Neuronal stem cell (in vitro differentiated cells): Measurements from ENCODE around the gene ACP6.

Experiments used
- DNase-seq: peaks from one replicate; pipeline ENCODE4 v3.0.0-alpha.2; 2013; ENCODE audit warnings: low spot score
- H2AFZ ChIP-seq: one replicate; pipeline ENCODE4 v1.6.1; 2013; ENCODE audit warnings: mild to moderate bottlenecking, low read length, inconsistent platforms
- H2AK5ac ChIP-seq: 2 replicates; pipeline ENCODE4 v1.6.1; 2013; ENCODE audit warnings: low read depth, mild to moderate bottlenecking, inconsistent platforms, low read length, moderate library complexity, mixed read lengths
- H2BK120ac ChIP-seq: 2 replicates; pipeline ENCODE4 v1.6.1; 2013; ENCODE audit warnings: low read depth, mild to moderate bottlenecking, inconsistent platforms, low read length, moderate library complexity, mixed read lengths
- H2BK12ac ChIP-seq: one replicate; pipeline ENCODE4 v1.6.1; 2013; ENCODE audit warnings: low read length, inconsistent platforms
- H2BK15ac ChIP-seq: 2 replicates; pipeline ENCODE4 v1.6.1; 2013; ENCODE audit warnings: mild to moderate bottlenecking, low read length, inconsistent platforms, mixed read lengths
- H2BK5ac ChIP-seq: one replicate; pipeline ENCODE4 v1.6.1; 2013; ENCODE audit warnings: inconsistent platforms, mild to moderate bottlenecking, low read length, moderate library complexity
- H3K14ac ChIP-seq: one replicate; pipeline ENCODE4 v1.6.1; 2013; ENCODE audit warnings: low read length, inconsistent platforms
- H3K18ac ChIP-seq: 2 replicates; pipeline ENCODE4 v1.6.1; 2013; ENCODE audit warnings: low read length, inconsistent platforms
- H3K23ac ChIP-seq: 2 replicates; pipeline ENCODE4 v1.6.1; 2013; ENCODE audit warnings: low read depth, mild to moderate bottlenecking, mixed read lengths, low read length, inconsistent platforms; ENCODE audit not compliant: poor library complexity
- H3K27ac ChIP-seq: replicated peaks from 3 replicates; pipeline ENCODE4 v1.5.1; 2013; ENCODE audit warnings: low read length, inconsistent platforms
- H3K27me3 ChIP-seq, 3 experiments: 2 replicates each; pipeline ENCODE4 v1.6.1; 2013; ENCODE audit warnings: low read length in 3 of 3, mild to moderate bottlenecking in 2 of 3, inconsistent platforms in 1 of 3, low read depth in 1 of 3, mixed read lengths in 1 of 3, moderate library complexity in 1 of 3; ENCODE audit not compliant: control insufficient read depth in 3 of 3, insufficient read depth in 3 of 3
- H3K36me3 ChIP-seq, 2 donors: replicated peaks in 1 of 2; 2 replicates each; pipeline ENCODE4 v1.6.1; 2013; ENCODE audit warnings: low read length in 2 of 2; ENCODE audit not compliant: control insufficient read depth in 2 of 2, insufficient read depth in 2 of 2
- H3K4ac ChIP-seq: 2 replicates; pipeline ENCODE4 v1.6.1; 2013; ENCODE audit warnings: inconsistent platforms, mild to moderate bottlenecking, low read length, moderate library complexity
- H3K4me1 ChIP-seq, 2 donors: 1 replicate in 1 of 2; 2 replicates in 1 of 2; pipeline ENCODE4 v1.6.1; 2013; ENCODE audit warnings: low read length in 2 of 2, low read depth in 1 of 2; ENCODE audit not compliant: control insufficient read depth in 2 of 2, insufficient read depth in 1 of 2
- H3K4me2 ChIP-seq: one replicate; pipeline ENCODE4 v1.6.1; 2013; ENCODE audit warnings: mild to moderate bottlenecking, low read length, inconsistent platforms; ENCODE audit not compliant: insufficient read depth, poor library complexity, severe bottlenecking
- H3K4me3 ChIP-seq, 2 donors: 2 replicates each; pipeline ENCODE4 v1.5.1; 2013; ENCODE audit warnings: low read length in 2 of 2, mild to moderate bottlenecking in 2 of 2, inconsistent platforms in 1 of 2, moderate library complexity in 1 of 2
- H3K79me1 ChIP-seq: one replicate; pipeline ENCODE4 v1.6.1; 2013; ENCODE audit warnings: low read depth, mild to moderate bottlenecking, inconsistent platforms, low read length, moderate library complexity
- H3K9ac ChIP-seq: one replicate; pipeline ENCODE4 v1.6.1; 2013; ENCODE audit warnings: mild to moderate bottlenecking, low read depth, low read length, inconsistent platforms; ENCODE audit not compliant: poor library complexity
- H3K9me3 ChIP-seq, 2 donors: replicated peaks in 1 of 2; 2 replicates each; pipeline versions ENCODE3 to v1.6.1; 2013; ENCODE audit warnings: low read length in 2 of 2, mild to moderate bottlenecking in 2 of 2, inconsistent platforms in 1 of 2, low read depth in 1 of 2, mixed read lengths in 1 of 2, moderate library complexity in 1 of 2; ENCODE audit not compliant: control insufficient read depth in 2 of 2, insufficient read depth in 1 of 2
- H4K8ac ChIP-seq: one replicate; pipeline ENCODE4 v1.6.1; 2013; ENCODE audit warnings: low read depth, mild to moderate bottlenecking, inconsistent platforms, low read length, moderate library complexity
- H4K91ac ChIP-seq: one replicate; pipeline ENCODE4 v1.6.1; 2013; ENCODE audit warnings: low read length, low read depth, mild to moderate bottlenecking, inconsistent platforms; ENCODE audit not compliant: poor library complexity
- WGBS, 2 donors: extraction: QIAGEN DNeasy Blood & Tissue Kit; methylation state at CpG; one replicate each; pipeline ENCODE4 v1.1.7; 2013; ENCODE audit warnings: missing lambda C conversion rate in 2 of 2, mixed read lengths in 1 of 2; ENCODE audit not compliant: insufficient read length in 2 of 2, insufficient replicate concordance in 1 of 2; ENCODE audit errors: extremely low coverage in 2 of 2; 5-methylcytosine and 5-hydroxymethylcytosine counted together

ACP6 gene

GRCh38 chr1:147626291-147626690 is 44.0 kb downstream of the ACP6 start:
- H3K4me2 ChIP-seq, result no peak overlapping the region
- no peak overlapping the region for H2BK5ac ChIP-seq
- H3K36me3 ChIP-seq, result peaks cover 21 to 78% of the 10 kb centered on the region in 2 donors
- no peak overlapping the region for H3K9ac ChIP-seq
- H4K8ac ChIP-seq, result no peak overlapping the region
- H3K4ac ChIP-seq, result no peak overlapping the region
- H3K79me1 ChIP-seq, result peaks cover 6% of the 10 kb centered on the region
- no peak for DNase-seq
- H2BK120ac ChIP-seq, result no peak overlapping the region
- H4K91ac ChIP-seq, result no peak overlapping the region
- no peak overlapping the region for H3K27ac ChIP-seq
- no CpG with 5 or more reads among the region's 2 CpGs for WGBS, 2 donors
- H3K27me3 ChIP-seq, result no peaks in the 10 kb centered on the region
- H3K14ac ChIP-seq, result no peak overlapping the region
- peaks cover 1% of the 10 kb centered on the region in 2 donors for H3K4me1 ChIP-seq
- H3K18ac ChIP-seq, result no peak overlapping the region
- no peak overlapping the region for H2BK12ac ChIP-seq
- no peak overlapping the region for H2AK5ac ChIP-seq
- H3K23ac ChIP-seq, result no peak overlapping the region
- H3K9me3 ChIP-seq, result no peaks in the 10 kb centered on the region
- H2AFZ ChIP-seq, result no peak overlapping the region
- H3K4me3 ChIP-seq, result no peak overlapping the region
- no peak overlapping the region for H2BK15ac ChIP-seq

GRCh38 chr1:147625362-147625995 is 44.8 kb downstream of the ACP6 start:
- H3K4me1 ChIP-seq, result peaks cover 1% of the 10 kb centered on the region in 2 donors
- H3K14ac ChIP-seq, result no peak overlapping the region
- H3K23ac ChIP-seq, result no peak overlapping the region
- H3K79me1 ChIP-seq, result peaks cover 6% of the 10 kb centered on the region
- H2BK120ac ChIP-seq, result no peak overlapping the region
- H3K36me3 ChIP-seq, result peaks cover 27 to 86% of the 10 kb centered on the region in 2 donors
- no peak overlapping the region for H3K18ac ChIP-seq
- H2BK5ac ChIP-seq, result no peak overlapping the region
- DNase-seq, result no peak
- H2BK15ac ChIP-seq, result no peak overlapping the region
- H2BK12ac ChIP-seq, result no peak overlapping the region
- H3K4me2 ChIP-seq, result no peak overlapping the region
- no peak overlapping the region for H2AFZ ChIP-seq
- H3K4me3 ChIP-seq, result no peak overlapping the region
- H3K9ac ChIP-seq, result no peak overlapping the region
- no peak overlapping the region for H4K91ac ChIP-seq
- H2AK5ac ChIP-seq, result no peak overlapping the region
- H3K27me3 ChIP-seq, result no peaks in the 10 kb centered on the region
- H3K9me3 ChIP-seq, result no peaks in the 10 kb centered on the region
- H3K4ac ChIP-seq, result no peak overlapping the region
- no peak overlapping the region for H3K27ac ChIP-seq
- WGBS, 2 donors, result no CpG with 5 or more reads among the region's 7 CpGs
- H4K8ac ChIP-seq, result no peak overlapping the region

- Histone ChIP-seq H3K79me1 (peaks cover 6% of the 10 kb centered on the region), H3K4ac (no peak overlapping the region), H2AFZ (no peak overlapping the region), H3K18ac (no peak overlapping the region), H3K27ac (no peak overlapping the region), H4K8ac (no peak overlapping the region), H3K9me3 (no peaks in the 10 kb centered on the region), H2BK5ac (no peak overlapping the region), H3K23ac (peak overlapping the region; percentile 50), H3K27me3 (no peaks in the 10 kb centered on the region), H2BK120ac (no peak overlapping the region), H2BK15ac (no peak overlapping the region), H2BK12ac (no peak overlapping the region), H3K36me3 (peaks cover 36 to 88% of the 10 kb centered on the region in 2 donors), H3K4me1 (peaks cover 1% of the 10 kb centered on the region in 2 donors), H3K4me3 (peak overlapping the region in 1 of 2 donors; percentile 22), H3K14ac (no peak overlapping the region), H4K91ac (no peak overlapping the region), H3K9ac (no peak overlapping the region), H2AK5ac (no peak overlapping the region), H3K4me2 (no peak overlapping the region)
- DNase-seq, result no peak
- no CpG with 5 or more reads among the region's 8 CpGs for WGBS, 2 donors
Observed at GRCh38 chr1:147624529-147624928, 45.8 kb downstream of the ACP6 start.

- no peak overlapping the region for H3K9ac ChIP-seq
- H2BK12ac ChIP-seq, result no peak overlapping the region
- H4K91ac ChIP-seq, result no peak overlapping the region
- H3K4me3 ChIP-seq, result no peak overlapping the region
- H2BK15ac ChIP-seq, result no peak overlapping the region
- H3K27ac ChIP-seq, result no peak overlapping the region
- H3K9me3 ChIP-seq, result no peaks in the 10 kb centered on the region
- H4K8ac ChIP-seq, result no peak overlapping the region
- H3K18ac ChIP-seq, result no peak overlapping the region
- H2BK5ac ChIP-seq, result no peak overlapping the region
- no peaks in the 10 kb centered on the region for H3K27me3 ChIP-seq
- H3K4ac ChIP-seq, result no peak overlapping the region
- H3K4me2 ChIP-seq, result no peak overlapping the region
- peaks cover 1% of the 10 kb centered on the region in 2 donors for H3K4me1 ChIP-seq
- peaks cover 6% of the 10 kb centered on the region for H3K79me1 ChIP-seq
- no peak overlapping the region for H3K23ac ChIP-seq
- WGBS, 2 donors, result no CpG with 5 or more reads among the region's 8 CpGs
- H3K14ac ChIP-seq, result no peak overlapping the region
- no peak for DNase-seq
- H3K36me3 ChIP-seq, result peaks cover 41 to 92% of the 10 kb centered on the region in 2 donors
- no peak overlapping the region for H2AK5ac ChIP-seq
- no peak overlapping the region for H2BK120ac ChIP-seq
- H2AFZ ChIP-seq, result no peak overlapping the region
Observed at GRCh38 chr1:147624011-147624410, 46.3 kb downstream of the ACP6 start.
